PC-3 (cell line): ENCODE results near the gene PHF2. TPM values are rescaled to one million over a fixed set of nuclear protein-coding genes. Genes with fewer than 3 reads are reported as not detected.

Experiments
- ATAC-seq: fragments of 200-7000 bp; cut with Tn5 transposase; 2 replicates; pipeline ENCODE4 v1.9.1; 2020; ENCODE audit warnings: mild to moderate bottlenecking, moderate library complexity
- BruUV-seq: library from RNA; stranded (reverse); fragments of 400-500 nt; replicated peaks from 2 replicates; lab custom pipeline; 2021; lab: Mats Ljungman, UMichigan
- CTCF ChIA-PET: fragments of 300-600 bp; sonication (Branson Sonifier 250); formaldehyde crosslinking; loops from one replicate; lab custom pipeline; 2022; ENCODE audit warnings: antibody characterized with exemption; lab: Charles Lee
- POLR2A ChIA-PET: fragments of 300-600 bp; sonication (Branson Sonifier 250); formaldehyde crosslinking; loops from one replicate; lab custom pipeline; 2022; ENCODE audit warnings: antibody characterized with exemption; ENCODE audit not compliant: unreplicated experiment; lab: Charles Lee
- DNase-seq: peaks from one replicate; pipeline ENCODE4 v3.0.0-alpha.2; 2015
- H2AFZ ChIP-seq: fragments of 300-600 bp; sonication (generic); 2 replicates; pipeline ENCODE4 v1.6.0; 2016; ENCODE audit warnings: antibody characterized with exemption, low read length
- H3F3A ChIP-seq: fragments of 300-600 bp; sonication (generic); one replicate; pipeline ENCODE4 v1.6.0; 2017; ENCODE audit warnings: antibody characterized with exemption, low read length, control low read depth, mild to moderate bottlenecking; ENCODE audit not compliant: unreplicated experiment
- H3K27ac ChIP-seq: fragments of 300-600 bp; sonication (generic); 2 replicates; pipeline ENCODE4 v1.5.1; 2016; ENCODE audit warnings: mild to moderate bottlenecking, low read length
- H3K27me3 ChIP-seq: fragments of 300-600 bp; sonication (generic); 2 replicates; pipeline ENCODE4 v1.6.1; 2016; ENCODE audit warnings: low read length, mixed read lengths
- H3K36me3 ChIP-seq: fragments of 300-600 bp; sonication (generic); 2 replicates; pipeline ENCODE4 v1.6.1; 2016; ENCODE audit warnings: low read depth, mixed run types, low read length, mixed read lengths
- H3K4me1 ChIP-seq: fragments of 300-600 bp; sonication (generic); 2 replicates; pipeline ENCODE4 v1.5.1; 2016; ENCODE audit warnings: low read length; ENCODE audit not compliant: insufficient read depth
- H3K4me2 ChIP-seq: fragments of 300-600 bp; sonication (generic); 2 replicates; pipeline ENCODE4 v1.6.0; 2016; ENCODE audit warnings: low read length
- H3K4me3 ChIP-seq: fragments of 300-600 bp; sonication (generic); 2 replicates; pipeline ENCODE4 v1.5.1; 2016; ENCODE audit warnings: mild to moderate bottlenecking, low read length, mixed read lengths
- H3K79me2 ChIP-seq: fragments of 300-600 bp; sonication (generic); 2 replicates; pipeline ENCODE4 v1.6.1; 2017; ENCODE audit warnings: low read length, mixed read lengths
- H3K9ac ChIP-seq: fragments of 300-600 bp; sonication (generic); 2 replicates; pipeline ENCODE4 v1.6.0; 2016; ENCODE audit warnings: mild to moderate bottlenecking, low read length
- H3K9me2 ChIP-seq: fragments of 300-600 bp; sonication (generic); replicated peaks from 2 replicates; pipeline ENCODE4 v1.6.1; 2016; ENCODE audit warnings: mixed run types, low read length, mixed read lengths
- H3K9me3 ChIP-seq: fragments of 300-600 bp; sonication (generic); 2 replicates; pipeline ENCODE4 v1.6.1; 2016; ENCODE audit warnings: low read length, mixed read lengths
- H4K20me1 ChIP-seq: fragments of 300-600 bp; sonication (generic); 2 replicates; pipeline ENCODE4 v1.6.1; 2016; ENCODE audit warnings: low read length, mixed read lengths
- EZH2 ChIP-seq: fragments of 300-600 bp; sonication (generic); IDR thresholded peaks from one replicate; pipeline ENCODE4 v1.6.1; 2017; ENCODE audit warnings: antibody characterized with exemption, mild to moderate bottlenecking, low read length; ENCODE audit not compliant: unreplicated experiment
- EZH2phosphoT487 ChIP-seq: fragments of 300-600 bp; sonication (generic); IDR thresholded peaks from 2 replicates; pipeline ENCODE4 v1.6.1; 2018; ENCODE audit warnings: mild to moderate bottlenecking, antibody characterized with exemption, low read length, borderline replicate concordance
- intact Hi-C: fragments of 100-400 bp; cut with micrococcal nuclease; formaldehyde crosslinking; loops from 2 replicates; pipeline ENCODE4 v1.9.0; 2023
- total RNA-seq: library from RNA; depleted of rRNA; stranded (reverse); fragments of >200 nt; gene quantifications from 2 replicates; pipeline ENCODE4 v1.2.3, GENCODE V29; 2014
- TF ChIP-seq, protein P1 (sequence below): fragments of 300-600 bp; sonication (generic); conservative IDR thresholded peaks from 2 replicates; pipeline ENCODE4 v1.5.1; 2017; ENCODE audit warnings: antibody characterized with exemption, low read depth, mild to moderate bottlenecking, low read length

PHF2 gene
- total RNA-seq, 1 experiment from 2014 or later: 10.6 TPM

DNA sequence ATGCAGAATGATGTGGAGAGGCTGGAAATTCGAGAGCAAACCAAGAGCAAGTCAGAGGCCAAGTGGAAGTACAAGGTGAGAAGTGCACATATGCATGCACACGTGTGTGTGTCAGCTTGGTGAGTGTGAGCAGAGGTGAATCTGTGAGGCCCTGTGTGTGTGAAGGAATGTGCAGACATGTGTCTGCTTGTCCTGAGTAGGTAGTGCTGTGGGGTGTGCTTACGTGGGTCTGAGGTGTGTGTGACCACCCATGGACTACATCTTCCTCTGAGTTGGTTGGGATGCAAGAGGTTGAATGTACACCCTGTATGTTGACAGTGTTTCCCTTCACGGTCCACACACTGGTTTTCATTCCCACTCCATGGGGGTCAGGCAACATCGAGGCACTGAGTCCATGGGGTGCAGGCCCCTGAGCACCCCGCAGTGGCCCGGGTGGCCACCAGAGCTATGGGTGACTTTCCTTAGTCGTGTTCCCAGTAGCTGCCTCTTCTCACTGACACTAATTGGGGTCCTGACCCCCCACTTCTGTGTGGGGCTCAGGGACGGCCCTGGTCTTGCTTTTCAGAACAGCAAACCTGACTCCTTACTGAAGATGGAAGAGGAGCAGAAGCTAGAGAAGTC, 86.7 kb downstream of the PHF2 start:
- CTCF ChIA-PET: no interaction called here
- no TSS peak for BruUV-seq

DNA sequence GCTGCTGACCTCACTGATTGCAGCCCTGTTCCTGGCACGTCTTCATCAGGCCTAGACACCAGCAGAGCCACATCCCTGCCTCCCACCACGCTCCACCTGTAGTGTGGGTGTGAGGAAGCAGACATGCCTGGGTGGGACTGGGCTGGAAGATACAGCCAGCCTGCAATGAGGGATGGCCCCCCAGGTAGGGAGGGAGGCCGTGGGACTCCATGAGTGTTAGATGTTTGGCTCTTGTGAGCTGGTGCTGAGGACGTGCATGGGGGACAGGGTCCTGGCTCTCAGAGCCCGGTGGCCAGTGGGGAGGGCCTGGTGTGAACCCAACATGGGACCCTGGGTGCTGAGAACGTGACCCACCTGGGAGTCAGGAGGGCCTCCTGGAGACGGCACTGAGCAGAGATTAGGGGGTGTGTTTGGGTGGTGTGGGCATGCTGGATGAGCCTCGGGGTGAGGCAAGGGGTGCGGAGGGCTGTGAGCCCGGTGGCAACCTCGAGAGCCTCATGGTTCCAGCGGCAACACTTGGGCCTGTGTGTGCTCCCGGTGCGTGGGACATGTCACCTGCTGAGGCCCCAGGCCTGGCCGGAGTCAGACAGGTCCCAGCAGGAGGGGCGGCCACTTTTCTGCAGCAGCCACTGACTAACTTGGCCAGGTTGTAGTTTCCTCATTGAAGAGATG, 87.6 kb downstream of the PHF2 start:
- CTCF ChIA-PET: no interaction called here

More for the DNA sequence above, 86.7 kb downstream of the PHF2 start:
- ATAC-seq: no peak
- Histone ChIP-seq H3K4me1 (no peaks in the 10 kb centered on the region), H3K9me2 (no peaks in the 10 kb centered on the region), H3K9me3 (no peaks in the 10 kb centered on the region), H4K20me1 (no peaks in the 10 kb centered on the region), H2AFZ (no peak overlapping the region), H3K9ac (no peak overlapping the region), H3K4me2 (no peak overlapping the region), H3K79me2 (no peaks in the 10 kb centered on the region), H3K4me3 (no peak overlapping the region), H3F3A (no peaks in the 10 kb centered on the region), H3K27ac (no peak overlapping the region), H3K36me3 (no peaks in the 10 kb centered on the region), H3K27me3 (no peaks in the 10 kb centered on the region)
- no peak for TF ChIP-seq EZH2phosphoT487
- TF ChIP-seq EZH2: no peak
- TF ChIP-seq, protein P1, sequence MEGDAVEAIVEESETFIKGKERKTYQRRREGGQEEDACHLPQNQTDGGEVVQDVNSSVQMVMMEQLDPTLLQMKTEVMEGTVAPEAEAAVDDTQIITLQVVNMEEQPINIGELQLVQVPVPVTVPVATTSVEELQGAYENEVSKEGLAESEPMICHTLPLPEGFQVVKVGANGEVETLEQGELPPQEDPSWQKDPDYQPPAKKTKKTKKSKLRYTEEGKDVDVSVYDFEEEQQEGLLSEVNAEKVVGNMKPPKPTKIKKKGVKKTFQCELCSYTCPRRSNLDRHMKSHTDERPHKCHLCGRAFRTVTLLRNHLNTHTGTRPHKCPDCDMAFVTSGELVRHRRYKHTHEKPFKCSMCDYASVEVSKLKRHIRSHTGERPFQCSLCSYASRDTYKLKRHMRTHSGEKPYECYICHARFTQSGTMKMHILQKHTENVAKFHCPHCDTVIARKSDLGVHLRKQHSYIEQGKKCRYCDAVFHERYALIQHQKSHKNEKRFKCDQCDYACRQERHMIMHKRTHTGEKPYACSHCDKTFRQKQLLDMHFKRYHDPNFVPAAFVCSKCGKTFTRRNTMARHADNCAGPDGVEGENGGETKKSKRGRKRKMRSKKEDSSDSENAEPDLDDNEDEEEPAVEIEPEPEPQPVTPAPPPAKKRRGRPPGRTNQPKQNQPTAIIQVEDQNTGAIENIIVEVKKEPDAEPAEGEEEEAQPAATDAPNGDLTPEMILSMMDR: no peak
- POLR2A ChIA-PET: no interaction called here
- DNase-seq: no peak
- intact Hi-C loops: no loop called here

More for the DNA sequence above, 87.6 kb downstream of the PHF2 start:
- no peak overlapping the region for H3K4me3 ChIP-seq
- intact Hi-C loops: no loop called here
- TF ChIP-seq, protein P1: no peak
- TF ChIP-seq EZH2 (no peak), EZH2phosphoT487 (no peak)
- no peaks in the 10 kb centered on the region for H3K4me1 ChIP-seq
- H3K9me2 ChIP-seq: no peaks in the 10 kb centered on the region
- no peaks in the 10 kb centered on the region for H3K79me2 ChIP-seq
- ATAC-seq (no peak), DNase-seq (no peak)
- no peaks in the 10 kb centered on the region for H3F3A ChIP-seq
- no TSS peak for BruUV-seq
- POLR2A ChIA-PET: no interaction called here
- H3K36me3 ChIP-seq: no peaks in the 10 kb centered on the region
- H3K27ac ChIP-seq: no peak overlapping the region
- no peaks in the 10 kb centered on the region for H3K27me3 ChIP-seq
- no peak overlapping the region for H2AFZ ChIP-seq
- no peak overlapping the region for H3K9ac ChIP-seq
- H4K20me1 ChIP-seq: no peaks in the 10 kb centered on the region
- no peaks in the 10 kb centered on the region for H3K9me3 ChIP-seq
- no peak overlapping the region for H3K4me2 ChIP-seq
